ENCODE data around the gene AFG1L.
A peak's percentile ranks its signal among the peaks of the same experiment; 100 is the strongest.

AFG1L gene

GRCh38 chr6:108565091-108565766 is 270.4 kb downstream of the AFG1L start:
- TF ChIP-seq CTCF (IDR thresholded peaks at IDR 0.05; ENCODE audit: insufficient read depth, low read depth, low read length, missing control alignments) = no peak
- DNase-seq (ENCODE audit: low read depth) = peak; percentile 52
- H3K4me3 ChIP-seq (ENCODE audit: low read length) = no peak overlapping the region

GRCh38 chr6:108565893-108566292 is 271.0 kb downstream of the AFG1L start:
- TF ChIP-seq CTCF (IDR thresholded peaks at IDR 0.05; ENCODE audit: insufficient read depth, low read depth, low read length, missing control alignments) = no peak
- no peak overlapping the region for H3K4me3 ChIP-seq (ENCODE audit: low read length)
- peak; percentile 37 for DNase-seq (ENCODE audit: low read depth)

- no peak overlapping the region for H3K4me3 ChIP-seq (ENCODE audit: low read length)
- no peak for TF ChIP-seq CTCF (IDR thresholded peaks at IDR 0.05; ENCODE audit: insufficient read depth, low read depth, low read length, missing control alignments)
- DNase-seq (ENCODE audit: low read depth) = no peak
These were observed 271.6 kb downstream of the AFG1L start for GRCh38 chr6:108566406-108566805.

GRCh38 chr6:108568101-108568500 is 273.2 kb downstream of the AFG1L start:
- TF ChIP-seq CTCF (IDR thresholded peaks at IDR 0.05; ENCODE audit: insufficient read depth, low read depth, low read length, missing control alignments) = no peak
- no peak overlapping the region for H3K4me3 ChIP-seq (ENCODE audit: low read length)
- no peak for DNase-seq (ENCODE audit: low read depth)

GRCh38 chr6:108568551-108569305 is 273.9 kb downstream of the AFG1L start:
- H3K4me3 ChIP-seq (ENCODE audit: low read length) = no peak overlapping the region
- DNase-seq (ENCODE audit: low read depth) = no peak
- TF ChIP-seq CTCF (IDR thresholded peaks at IDR 0.05; ENCODE audit: insufficient read depth, low read depth, low read length, missing control alignments) = no peak

- H3K4me3 ChIP-seq (ENCODE audit: low read length) = no peak overlapping the region
- no peak for DNase-seq (ENCODE audit: low read depth)
- TF ChIP-seq CTCF (IDR thresholded peaks at IDR 0.05; ENCODE audit: insufficient read depth, low read depth, low read length, missing control alignments) = no peak
These were observed 275.7 kb downstream of the AFG1L start for GRCh38 chr6:108570517-108570916.

All from epithelial cell of esophagus (primary cell).